ENCODE results near the gene COX19.

The COX19 gene

GRCh38 chr7:972676-973309 is 2.6 kb downstream of the COX19 start:
- POLR2A ChIA-PET, result no interaction called here
- DNase-seq (ENCODE audit: extremely low spot score), result no peak
- CTCF ChIA-PET, result interaction anchor here (0.6 kb wide), 1 partner anchor 262 kb away, joined by 4 read pairs; no protein-coding TSS in a partner anchor
- TF ChIP-seq L3MBTL2 (conservative IDR thresholded peaks at IDR 0.05) (no peak), FOXK2 (IDR thresholded peaks at IDR 0.05) (no peak), HDGF (IDR thresholded peaks at IDR 0.05; ENCODE audit: borderline replicate concordance) (no peak), SP1 (IDR thresholded peaks at IDR 0.05) (no peak), ZNF384 (IDR thresholded peaks at IDR 0.05) (no peak), FOXM1 (IDR thresholded peaks at IDR 0.05; ENCODE audit: borderline replicate concordance) (no peak), PKNOX1 (IDR thresholded peaks at IDR 0.05) (no peak), NFRKB (IDR thresholded peaks at IDR 0.05) (no peak), ELF4 (IDR thresholded peaks at IDR 0.05) (no peak), LEF1 (IDR thresholded peaks at IDR 0.05; ENCODE audit: borderline replicate concordance) (no peak), SUZ12 (IDR thresholded peaks at IDR 0.05) (no peak), FOXA1 (IDR thresholded peaks at IDR 0.05) (no peak)

- TF ChIP-seq PKNOX1 (IDR thresholded peaks at IDR 0.05) (no peak), TARDBP (IDR thresholded peaks at IDR 0.05) (no peak), ZNF384 (IDR thresholded peaks at IDR 0.05) (no peak), ELF4 (IDR thresholded peaks at IDR 0.05) (no peak), L3MBTL2 (conservative IDR thresholded peaks at IDR 0.05) (no peak), FOXA1 (IDR thresholded peaks at IDR 0.05) (no peak), BHLHE40 (IDR thresholded peaks at IDR 0.05; ENCODE audit: borderline replicate concordance) (no peak), CTBP1 (IDR thresholded peaks at IDR 0.05; ENCODE audit: borderline replicate concordance) (no peak), LEF1 (IDR thresholded peaks at IDR 0.05; ENCODE audit: borderline replicate concordance) (no peak), SUZ12 (IDR thresholded peaks at IDR 0.05) (no peak), FOXM1 (IDR thresholded peaks at IDR 0.05; ENCODE audit: borderline replicate concordance) (no peak), NFRKB (IDR thresholded peaks at IDR 0.05) (no peak), SP1 (IDR thresholded peaks at IDR 0.05) (no peak), ARNT (IDR thresholded peaks at IDR 0.05) (no peak), HDGF (IDR thresholded peaks at IDR 0.05; ENCODE audit: borderline replicate concordance) (no peak)
- ChIA-PET CTCF (interaction anchor here (0.6 kb wide), 1 partner anchor 263 kb away, joined by 4 read pairs; no protein-coding TSS in a partner anchor), POLR2A (no interaction called here)
- no peak for DNase-seq (ENCODE audit: extremely low spot score)
Measured at GRCh38 chr7:972110-972509, 3.2 kb downstream of the COX19 start.

GRCh38 chr7:970744-971143 is 4.6 kb downstream of the COX19 start:
- POLR2A ChIA-PET, result no interaction called here
- CTCF ChIA-PET, result interaction anchor here (0.7 kb wide), 1 partner anchor 23 kb away, joined by 3 read pairs; no protein-coding TSS in a partner anchor
- TF ChIP-seq ARNT (IDR thresholded peaks at IDR 0.05) (no peak), HDGF (IDR thresholded peaks at IDR 0.05; ENCODE audit: borderline replicate concordance) (no peak)
- no peak for DNase-seq (ENCODE audit: extremely low spot score)

DNA sequence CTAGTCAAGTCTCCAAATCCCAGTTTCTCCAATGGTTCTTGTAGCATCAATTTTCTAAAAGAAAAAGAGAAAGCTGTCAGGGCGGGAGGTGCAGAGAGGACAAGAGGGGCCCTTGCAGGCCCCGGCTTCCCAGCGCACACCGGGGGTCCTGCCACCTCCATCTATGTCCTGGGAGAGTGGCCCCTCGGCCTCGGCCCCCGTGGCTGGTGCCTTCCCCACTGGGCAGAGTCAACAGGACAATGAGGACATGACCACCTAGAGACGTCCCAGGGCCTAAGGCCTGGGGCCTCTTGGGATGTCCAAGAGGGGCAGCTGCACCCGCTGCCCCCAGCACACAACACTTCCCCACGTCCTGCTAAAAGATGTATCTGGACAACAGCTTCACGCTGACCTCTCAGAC is 5.9 kb downstream of the COX19 start:
- ChIA-PET CTCF (no interaction called here), POLR2A (no interaction called here)
- DNase-seq (ENCODE audit: extremely low spot score), result no peak
- no peak for TF ChIP-seq NFRKB (IDR thresholded peaks at IDR 0.05)
- TF ChIP-seq FOXA1 (IDR thresholded peaks at IDR 0.05), result no peak
- TF ChIP-seq CTBP1 (IDR thresholded peaks at IDR 0.05; ENCODE audit: borderline replicate concordance), result no peak

DNA sequence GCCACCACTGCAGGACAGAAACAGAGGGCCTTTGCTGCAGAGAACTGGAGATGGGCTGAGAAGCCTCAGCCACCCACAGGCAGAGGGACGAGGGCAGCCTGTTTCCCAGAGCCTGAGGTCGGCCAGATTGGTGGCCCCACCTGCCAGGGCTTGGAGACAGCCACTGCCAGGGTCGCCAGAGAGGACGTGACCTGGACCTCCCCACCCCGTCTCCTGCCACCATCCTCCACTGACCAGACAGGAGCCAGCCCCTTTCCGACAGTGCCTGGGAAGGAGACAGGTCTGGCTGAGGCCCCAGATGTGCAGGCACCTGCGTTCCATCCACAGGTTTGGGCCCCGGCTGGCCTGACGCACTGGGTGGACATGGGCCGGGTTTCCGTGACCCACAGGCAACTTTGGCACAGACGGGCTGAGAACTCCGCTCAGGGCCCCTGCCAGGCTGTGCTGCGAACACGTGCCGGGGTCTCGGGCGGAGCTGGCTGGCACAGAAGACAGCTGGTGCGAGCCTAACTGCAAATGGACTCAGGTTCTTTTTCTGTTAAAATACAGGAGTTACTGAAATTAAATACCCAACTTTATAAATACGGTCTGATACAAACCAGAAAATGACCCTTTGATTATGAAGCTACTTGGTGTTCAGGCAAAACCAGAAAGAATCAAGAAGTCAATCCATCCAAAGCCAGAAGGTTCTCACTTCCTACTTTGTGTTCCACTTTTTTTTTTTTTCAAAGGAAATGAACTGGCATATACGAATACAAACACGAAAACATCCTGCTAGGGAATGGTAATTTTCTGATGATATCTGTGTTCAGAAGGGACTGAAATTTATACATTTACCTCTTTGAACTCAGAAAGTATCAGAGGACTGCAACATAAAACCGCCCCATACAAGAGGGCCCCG is 6.9 kb downstream of the COX19 start:
- no peak for DNase-seq (ENCODE audit: extremely low spot score)
- TF ChIP-seq ARNT (IDR thresholded peaks at IDR 0.05) (no peak), NFRKB (IDR thresholded peaks at IDR 0.05) (no peak), FOXK2 (IDR thresholded peaks at IDR 0.05) (no peak), LEF1 (IDR thresholded peaks at IDR 0.05; ENCODE audit: borderline replicate concordance) (no peak), HDGF (IDR thresholded peaks at IDR 0.05; ENCODE audit: borderline replicate concordance) (no peak), CTBP1 (IDR thresholded peaks at IDR 0.05; ENCODE audit: borderline replicate concordance) (no peak), SUZ12 (IDR thresholded peaks at IDR 0.05) (no peak), TARDBP (IDR thresholded peaks at IDR 0.05) (no peak), SP1 (IDR thresholded peaks at IDR 0.05) (no peak), ELF4 (IDR thresholded peaks at IDR 0.05) (no peak), BHLHE40 (IDR thresholded peaks at IDR 0.05; ENCODE audit: borderline replicate concordance) (no peak), ZNF384 (IDR thresholded peaks at IDR 0.05) (no peak), FOXA1 (IDR thresholded peaks at IDR 0.05) (no peak), FOXM1 (IDR thresholded peaks at IDR 0.05; ENCODE audit: borderline replicate concordance) (no peak), PKNOX1 (IDR thresholded peaks at IDR 0.05) (no peak), L3MBTL2 (conservative IDR thresholded peaks at IDR 0.05) (no peak)
- ChIA-PET CTCF (no interaction called here), POLR2A (no interaction called here)

All from HEK293T (cell line).